H1 (cell line): ENCODE measurements around the gene NDUFA8. TPM values are rescaled to one million over a fixed set of nuclear protein-coding genes. Genes with fewer than 3 reads are reported as not detected.

Source experiments
- MAFK ChIP-seq: IDR thresholded peaks from 2 replicates; pipeline ENCODE4 v1.6.1; 2012; ENCODE audit warnings: low read depth, mild to moderate bottlenecking, improper control_type of control experiment, low read length
- RNF2 ChIP-seq: fragments of 200-900, 300-1000 bp; sonication (generic); IDR thresholded peaks from 2 replicates; pipeline ENCODE4 v1.7.1; 2016; ENCODE audit warnings: borderline replicate concordance, low read depth, mild to moderate bottlenecking, antibody characterized with exemption, low read length; ENCODE audit not compliant: poor library complexity, severe bottlenecking; ENCODE audit errors: missing control alignments
- SIRT6 ChIP-seq: IDR thresholded peaks from one replicate; pipeline ENCODE4 v1.7.1; 2012; ENCODE audit warnings: low read length, inconsistent platforms
- TAF1 ChIP-seq: IDR thresholded peaks from 2 replicates; pipeline ENCODE4 v1.6.1; 2011; ENCODE audit warnings: mild to moderate bottlenecking, low read depth, low read length
- TEAD4 ChIP-seq: IDR thresholded peaks from 2 replicates; pipeline ENCODE4 v1.6.1; 2012; ENCODE audit warnings: low read depth, low read length, inconsistent platforms, mixed read lengths
- polyA plus RNA-seq, 7 experiments: library from polyadenylated mRNA; depleted of rRNA in 3 of 7; stranded (reverse) in 5 of 7; unstranded in 2 of 7; fragments of >200 nt in 5 of 7; fragments of 200-250 nt in 2 of 7; gene quantifications; 1 replicate in 5 of 7; 2 replicates in 1 of 7; 4 replicates in 1 of 7; pipeline versions ENCODE4 v1.2.1 to v1.2.3, GENCODE V29; 2011 to 2013; ENCODE audit warnings: missing spikeins in 2 of 7, mixed read lengths in 2 of 7
- total RNA-seq: library from RNA; stranded (reverse); fragmentation: NEBNext Ultra II Directional; extraction: Animal tissue kit (Norgen Biotek cat#: 25700); gene quantifications from 2 replicates; pipeline ENCODE4 v1.2.1, GENCODE V29; 2021

NDUFA8 gene
- total and polyA plus RNA-seq, 2 of the 8 experiments (the other 6 are each of a cell fraction or from before 2014, with no cell fraction given), result 61.0 to 73.8 TPM

DNA sequence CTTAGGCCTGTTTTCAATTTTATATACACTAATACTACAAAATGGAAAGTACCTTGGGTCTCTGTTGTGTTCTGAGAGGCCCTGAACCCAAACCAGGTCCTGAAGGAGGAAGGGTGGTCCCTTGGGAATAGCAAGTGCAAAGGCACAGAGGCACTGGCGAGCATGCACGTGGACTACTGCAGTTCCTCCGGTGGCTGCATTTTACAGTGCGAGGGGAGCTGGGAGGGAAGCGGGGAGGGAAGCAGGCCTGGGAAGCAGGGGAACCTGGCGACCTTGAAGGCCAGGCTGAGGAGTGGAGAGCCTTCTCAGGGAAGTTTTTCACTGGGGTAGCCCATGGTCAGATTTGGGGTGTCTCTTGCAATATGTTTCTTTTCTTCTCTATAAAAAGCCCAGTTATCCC, 34.1 kb upstream of the NDUFA8 start (continued):
- TF ChIP-seq SIRT6 (no peak), TAF1 (no peak), TEAD4 (no peak), RNF2 (no peak), MAFK (no peak)
